ENCODE data around the gene E4F1.

- no peak for TF ChIP-seq CTCF (IDR thresholded peaks at IDR 0.05; ENCODE audit: low read depth, low read length)
- TF ChIP-seq EZH2phosphoT487 (IDR thresholded peaks at IDR 0.05; ENCODE audit: low read depth): no peak
Measured at GRCh38 chr16:2278956-2279800, 55.8 kb downstream of the E4F1 start.

Measured in OCI-LY3 (cell line).